ENCODE measurements around the gene FANCE.
"Not testable (repeated sequence)": the region's sequence is repeated elsewhere in the genome, so short reads cannot be mapped to it uniquely, and the experiment has no call there.

The FANCE gene

GRCh38 chr6:35432291-35432690 lies 19.8 kb upstream of the FANCE start:
- no peak for DNase-seq (ENCODE audit: low read depth)

- DNase-seq (ENCODE audit: low read depth), result not testable (repeated sequence)
Observed at GRCh38 chr6:35432702-35433101, 19.4 kb upstream of the FANCE start.

GRCh38 chr6:35435074-35435837 lies 16.9 kb upstream of the FANCE start:
- no peak for DNase-seq (ENCODE audit: low read depth)

- DNase-seq (ENCODE audit: low read depth), result no peak
Observed at GRCh38 chr6:35436071-35436857, 15.9 kb upstream of the FANCE start.

GRCh38 chr6:35438378-35439065 lies 13.6 kb upstream of the FANCE start:
- not testable (repeated sequence) for DNase-seq (ENCODE audit: low read depth)

- DNase-seq (ENCODE audit: low read depth), result no peak
Observed at GRCh38 chr6:35439308-35439707, 12.8 kb upstream of the FANCE start.

GRCh38 chr6:35441205-35441604 lies 10.9 kb upstream of the FANCE start:
- no peak for DNase-seq (ENCODE audit: low read depth)

- no peak for DNase-seq (ENCODE audit: low read depth)
Observed at GRCh38 chr6:35441642-35442041, 10.5 kb upstream of the FANCE start.

GRCh38 chr6:35442693-35443092 lies 9.4 kb upstream of the FANCE start:
- no peak for DNase-seq (ENCODE audit: low read depth)

GRCh38 chr6:35443341-35444030 lies 8.7 kb upstream of the FANCE start:
- no peak for DNase-seq (ENCODE audit: low read depth)

GRCh38 chr6:35445691-35446090 lies 6.4 kb upstream of the FANCE start:
- no peak for DNase-seq (ENCODE audit: low read depth)

GRCh38 chr6:35448191-35448590 lies 3.9 kb upstream of the FANCE start:
- no peak for DNase-seq (ENCODE audit: low read depth)

- DNase-seq (ENCODE audit: low read depth), result no peak
Observed at GRCh38 chr6:35449287-35449881, 2.8 kb upstream of the FANCE start.

GRCh38 chr6:35451354-35452182 lies 570 bp upstream of the FANCE start:
- no peak for DNase-seq (ENCODE audit: low read depth)

GRCh38 chr6:35453236-35453635 lies 1.1 kb downstream of the FANCE start:
- no peak for DNase-seq (ENCODE audit: low read depth)

GRCh38 chr6:35454391-35455110 lies 2.4 kb downstream of the FANCE start:
- DNase-seq (ENCODE audit: low read depth), result no peak

- no peak for DNase-seq (ENCODE audit: low read depth)
Observed at GRCh38 chr6:35457907-35458306, 5.8 kb downstream of the FANCE start.

GRCh38 chr6:35461270-35461669 lies 9.1 kb downstream of the FANCE start:
- no peak for DNase-seq (ENCODE audit: low read depth)

GRCh38 chr6:35463292-35463691 lies 11.2 kb downstream of the FANCE start:
- DNase-seq (ENCODE audit: low read depth), result no peak

GRCh38 chr6:35465646-35466045 lies 13.5 kb downstream of the FANCE start:
- no peak for DNase-seq (ENCODE audit: low read depth)

All from T-helper 22 cell (primary cell).